ENCODE data around the gene GLIS1.

The GLIS1 gene

GRCh38 chr1:53638360-53639035, 100.5 kb downstream of the GLIS1 start:
- DNase-seq (ENCODE audit: low spot score) = no peak

DNA sequence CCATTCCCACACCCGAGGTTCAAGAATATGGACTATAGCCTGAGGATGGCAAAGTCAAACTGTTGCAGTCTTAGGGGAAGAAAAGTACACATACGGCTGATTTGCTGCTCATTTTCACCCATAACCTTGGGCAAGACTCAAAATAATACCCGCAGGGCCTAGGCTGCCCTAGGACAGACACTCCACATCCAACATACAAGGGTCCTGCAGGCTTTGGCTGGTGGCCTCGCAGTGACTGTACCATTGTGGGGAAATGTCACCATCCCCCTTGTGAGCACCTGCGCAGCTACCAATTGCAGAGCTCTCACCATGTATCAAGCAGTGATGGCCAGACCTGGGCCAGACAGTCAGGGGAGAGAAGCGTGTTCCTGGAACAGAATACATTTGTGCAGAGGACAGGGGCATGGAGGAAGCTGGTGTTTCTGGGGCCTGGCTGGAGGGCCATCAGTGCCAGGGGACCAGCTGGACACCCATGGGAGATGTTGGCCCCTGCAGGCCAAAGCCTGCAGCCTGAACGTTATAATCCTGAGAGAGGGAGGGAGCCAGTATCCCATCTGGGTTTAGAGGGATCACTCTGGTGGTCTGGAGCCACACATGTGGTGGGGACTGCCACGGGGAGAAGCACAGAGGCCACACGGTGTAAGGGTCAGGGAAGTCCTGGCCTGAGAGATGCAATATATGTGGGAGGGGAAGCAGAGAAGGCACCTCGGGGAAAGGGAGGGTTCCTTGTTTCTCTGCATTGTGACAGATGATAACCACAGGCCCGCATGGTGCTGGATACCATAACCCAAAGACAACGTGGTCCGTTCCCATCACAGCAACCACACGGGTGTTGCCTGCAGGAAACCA, 101.2 kb downstream of the GLIS1 start:
- DNase-seq (ENCODE audit: low spot score) = no peak

- DNase-seq (ENCODE audit: low spot score) = no peak
These were observed 102.3 kb downstream of the GLIS1 start for GRCh38 chr1:53636621-53637171.

- DNase-seq (ENCODE audit: low spot score) = peak; percentile 47
These were observed 104.4 kb downstream of the GLIS1 start for GRCh38 chr1:53634571-53634979.

GRCh38 chr1:53633073-53633704, 105.8 kb downstream of the GLIS1 start:
- no peak for DNase-seq (ENCODE audit: low spot score)

DNA sequence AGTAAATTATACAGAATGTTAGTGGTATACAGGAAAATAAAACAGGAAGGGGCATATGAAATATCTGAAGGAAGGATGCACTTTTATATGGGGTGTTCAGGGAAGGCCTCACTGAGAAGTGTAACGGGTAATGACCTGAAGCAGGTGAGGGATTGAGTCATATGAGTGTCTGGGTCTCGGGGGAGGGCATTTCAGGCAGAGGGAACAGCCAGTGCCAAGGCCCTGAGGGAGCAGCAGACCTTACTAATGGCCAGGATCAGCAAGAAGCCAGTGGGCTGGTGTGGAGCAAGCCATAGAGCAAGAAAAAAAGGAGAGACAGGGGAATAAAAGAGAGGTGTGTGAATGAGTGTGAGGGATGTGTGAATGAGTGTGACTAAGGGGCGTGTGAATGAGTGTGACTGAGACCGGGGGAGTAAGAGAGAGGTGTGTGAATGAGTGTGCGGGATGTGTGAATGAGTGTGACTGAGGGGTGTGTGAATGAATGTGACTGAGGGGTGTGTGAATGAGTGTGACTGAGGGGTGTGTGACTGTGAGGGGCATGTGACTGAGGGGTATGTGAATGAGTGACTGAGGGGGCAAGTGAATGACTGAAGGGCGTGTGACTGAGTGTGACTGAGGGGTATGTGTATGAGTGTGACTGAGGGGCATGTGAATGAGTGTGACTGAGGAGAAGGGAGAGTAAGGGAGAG, 107.2 kb downstream of the GLIS1 start:
- DNase-seq (ENCODE audit: low spot score) = no peak

GRCh38 chr1:53629101-53629691, 109.8 kb downstream of the GLIS1 start:
- DNase-seq (ENCODE audit: low spot score) = no peak

- no peak for DNase-seq (ENCODE audit: low spot score)
These were observed 110.5 kb downstream of the GLIS1 start for GRCh38 chr1:53628286-53628955.

DNA sequence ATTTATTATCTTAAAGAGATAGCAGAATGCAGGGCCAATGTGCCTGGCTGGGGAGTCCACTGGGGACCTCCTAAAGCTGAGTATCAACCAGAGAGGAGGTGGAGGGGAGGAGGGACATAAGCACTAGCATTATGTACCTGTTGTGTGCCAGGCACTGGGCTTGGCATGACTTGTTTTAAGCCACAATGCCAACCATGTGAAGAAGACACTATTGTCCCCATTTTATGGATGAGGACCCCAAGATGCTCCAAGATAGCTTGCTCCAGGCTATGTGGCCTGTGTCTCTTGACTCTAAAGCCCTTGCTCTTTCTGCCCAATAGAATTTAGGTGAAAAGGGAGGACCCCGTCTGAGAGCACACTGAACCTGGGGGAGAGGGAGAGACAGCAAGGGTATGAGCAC, 111.3 kb downstream of the GLIS1 start:
- no peak for DNase-seq (ENCODE audit: low spot score)

- no peak for DNase-seq (ENCODE audit: low spot score)
These were observed 111.9 kb downstream of the GLIS1 start for GRCh38 chr1:53627031-53627430.

- no peak for DNase-seq (ENCODE audit: low spot score)
These were observed 112.3 kb downstream of the GLIS1 start for GRCh38 chr1:53626616-53627015.

DNA sequence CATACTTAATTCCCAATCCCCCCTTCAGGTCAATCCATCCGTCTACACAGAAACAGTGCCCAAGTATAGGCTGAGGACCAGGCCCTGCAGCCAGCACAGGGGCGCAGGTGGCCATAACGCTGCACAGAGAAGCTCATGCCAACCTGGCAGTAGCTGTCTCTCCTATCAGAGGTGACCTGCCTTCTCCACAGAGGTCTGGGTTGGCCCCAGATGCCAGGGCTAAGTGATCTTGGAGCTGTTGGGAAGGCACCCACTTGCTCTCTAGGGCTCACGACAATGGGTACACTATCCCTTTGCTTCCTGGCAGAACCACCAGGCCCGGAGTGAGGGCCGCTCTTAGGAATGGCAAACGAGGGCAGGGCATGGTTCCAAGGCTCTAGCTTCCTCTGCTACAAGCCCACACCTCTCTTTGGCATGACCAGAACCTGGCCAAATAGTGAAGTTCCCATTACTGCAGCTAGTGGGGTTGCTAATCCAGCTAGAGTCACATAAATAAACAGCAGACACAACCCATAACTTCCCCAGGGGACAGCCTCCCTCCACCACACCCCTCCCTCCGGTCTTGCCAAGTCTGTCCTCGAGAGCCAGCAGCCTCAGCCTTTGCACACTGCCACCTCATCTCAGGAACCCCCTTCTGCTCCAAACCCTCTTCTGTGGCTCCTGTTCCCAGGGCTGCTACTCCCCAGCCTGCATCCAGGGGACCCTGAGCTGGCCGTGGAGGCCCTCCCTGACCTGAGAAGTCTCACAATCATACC, 113.0 kb downstream of the GLIS1 start:
- DNase-seq (ENCODE audit: low spot score) = no peak

- no peak for DNase-seq (ENCODE audit: low spot score)
These were observed 113.9 kb downstream of the GLIS1 start for GRCh38 chr1:53625049-53625448.

DNA sequence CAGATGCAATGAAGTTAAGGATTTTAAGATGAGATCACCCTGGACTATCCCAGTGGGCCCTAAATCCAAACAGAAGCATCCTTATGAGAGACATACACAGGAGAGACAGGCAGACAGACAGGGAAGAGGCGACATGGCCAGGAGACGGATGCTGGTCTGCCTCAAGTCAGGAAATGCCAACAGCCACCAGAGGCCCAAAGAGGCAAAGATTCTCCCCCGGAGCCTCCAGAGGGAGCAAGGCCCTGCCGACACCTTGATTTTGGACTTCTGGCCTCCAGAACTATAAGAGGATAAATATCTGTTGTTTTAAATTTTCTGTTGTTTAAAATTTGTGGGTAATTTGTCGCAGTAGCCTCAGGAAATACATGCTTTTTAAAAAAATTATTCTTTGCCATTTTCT, 116.4 kb downstream of the GLIS1 start:
- no peak for DNase-seq (ENCODE audit: low spot score)

DNA sequence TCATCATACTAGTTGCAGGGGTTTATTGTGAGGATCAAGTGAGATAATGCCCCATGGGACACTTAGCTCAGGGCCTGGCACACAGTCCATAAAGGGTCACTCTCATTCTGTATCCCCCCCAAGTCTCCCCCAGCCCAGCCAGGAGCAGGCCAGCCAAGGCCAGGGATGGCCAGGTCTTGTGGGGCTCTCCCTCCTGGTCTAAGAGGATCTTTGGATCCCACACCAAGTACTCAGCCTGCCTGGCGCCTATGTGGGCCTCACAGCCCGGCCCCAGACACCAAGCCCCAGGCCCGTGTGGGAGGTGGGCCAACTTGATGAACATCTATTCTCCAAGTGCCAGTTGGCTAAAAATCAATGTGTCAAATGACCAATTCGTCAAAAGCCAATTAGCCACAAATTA, 117.8 kb downstream of the GLIS1 start:
- no peak for DNase-seq (ENCODE audit: low spot score)

GRCh38 chr1:53620061-53620855, 118.7 kb downstream of the GLIS1 start:
- DNase-seq (ENCODE audit: low spot score) = no peak

- DNase-seq (ENCODE audit: low spot score) = no peak
These were observed 119.5 kb downstream of the GLIS1 start for GRCh38 chr1:53619367-53620060.

DNA sequence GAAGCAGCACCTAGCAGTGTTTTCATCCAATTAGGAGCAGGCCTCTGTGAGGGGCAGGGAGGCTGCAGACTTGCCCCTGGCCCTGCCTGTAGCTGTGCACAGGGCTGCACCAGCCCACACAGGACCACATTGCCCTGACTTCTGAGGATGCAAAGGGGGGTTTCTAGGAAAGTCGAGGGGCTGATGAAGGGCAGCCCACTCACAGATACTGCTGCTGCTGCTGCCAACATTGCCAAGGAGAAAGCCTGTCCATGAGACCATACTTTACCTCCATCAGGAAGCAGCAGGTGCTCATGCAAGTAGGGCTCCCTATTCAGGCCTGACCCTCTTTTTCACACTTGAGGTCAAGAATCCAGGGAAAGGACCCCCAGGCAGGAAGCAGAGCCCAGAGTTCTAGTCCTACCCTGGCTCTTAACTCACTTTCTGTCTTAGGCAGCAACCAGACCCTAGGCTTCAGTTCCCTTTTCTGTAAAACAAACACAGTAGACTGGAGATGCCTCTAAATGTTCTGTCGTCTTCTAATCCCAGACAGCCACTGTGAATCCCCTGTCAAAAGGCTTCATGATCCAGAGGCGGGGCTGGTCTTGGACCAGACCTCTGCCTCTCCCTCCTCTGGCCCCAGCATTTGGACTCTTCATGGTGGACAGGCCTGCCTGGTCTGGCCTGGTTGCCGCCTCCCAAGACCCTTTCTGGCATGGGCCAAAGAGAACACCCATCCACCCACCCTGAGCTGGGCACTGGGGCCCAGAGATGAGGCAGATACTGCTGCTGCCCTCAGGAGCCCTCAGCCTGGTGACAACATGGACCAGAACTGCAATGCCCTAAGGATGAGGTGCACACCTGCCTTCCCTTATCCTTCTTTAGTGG, 120.2 kb downstream of the GLIS1 start:
- DNase-seq (ENCODE audit: low spot score) = no peak
